ENCODE results near the gene LACC1. TPM values are rescaled to one million over a fixed set of nuclear protein-coding genes. Genes with fewer than 3 reads are reported as not detected.

The LACC1 gene
- total RNA-seq, 1 donor from 2014 or later = 2.1 TPM

- no peaks in the 10 kb centered on the region for H3K4me1 Mint-ChIP-seq
- DNase-seq (ENCODE audit: low spot score in 2 of 2, unreplicated experiment in 2 of 2) = no peak
- peaks cover 4% of the 10 kb centered on the region for H3K27me3 Mint-ChIP-seq (ENCODE audit: low read depth)
- no peak overlapping the region for H3K27ac Mint-ChIP-seq
- no peaks in the 10 kb centered on the region for H3K36me3 Mint-ChIP-seq
- TF ChIP-seq CTCF (IDR thresholded peaks at IDR 0.05; ENCODE audit: unreplicated experiment) = no peak
- H3K9me3 Mint-ChIP-seq = peaks cover 16% of the 10 kb centered on the region
- no peak overlapping the region for H3K4me3 Mint-ChIP-seq
Observed at GRCh38 chr13:43933378-43933777, 53.7 kb downstream of the LACC1 start.

- H3K27ac Mint-ChIP-seq = no peak overlapping the region
- no peak overlapping the region for H3K4me3 Mint-ChIP-seq
- H3K4me1 Mint-ChIP-seq = peaks cover 4% of the 10 kb centered on the region
- no peak for TF ChIP-seq CTCF (IDR thresholded peaks at IDR 0.05; ENCODE audit: unreplicated experiment)
- DNase-seq (ENCODE audit: low spot score in 2 of 2, unreplicated experiment in 2 of 2) = no peak
- no peaks in the 10 kb centered on the region for H3K36me3 Mint-ChIP-seq
- H3K27me3 Mint-ChIP-seq (ENCODE audit: low read depth) = peaks cover 4% of the 10 kb centered on the region
- H3K9me3 Mint-ChIP-seq = peaks cover 16% of the 10 kb centered on the region
Observed at GRCh38 chr13:43934273-43934672, 54.6 kb downstream of the LACC1 start.

- Mint-ChIP-seq H3K27me3 (ENCODE audit: low read depth) (peaks cover 4% of the 10 kb centered on the region), H3K4me3 (no peak overlapping the region), H3K4me1 (peaks cover 4% of the 10 kb centered on the region), H3K27ac (no peak overlapping the region), H3K9me3 (peaks cover 8% of the 10 kb centered on the region), H3K36me3 (no peaks in the 10 kb centered on the region)
- no peak for TF ChIP-seq CTCF (IDR thresholded peaks at IDR 0.05; ENCODE audit: unreplicated experiment)
- no peak for DNase-seq (ENCODE audit: low spot score in 2 of 2, unreplicated experiment in 2 of 2)
Observed at GRCh38 chr13:43935878-43936277, 56.2 kb downstream of the LACC1 start.

- Mint-ChIP-seq H3K27me3 (ENCODE audit: low read depth) (peaks cover 4% of the 10 kb centered on the region), H3K9me3 (peaks cover 8% of the 10 kb centered on the region), H3K4me3 (no peak overlapping the region), H3K27ac (no peak overlapping the region), H3K4me1 (peaks cover 4% of the 10 kb centered on the region), H3K36me3 (no peaks in the 10 kb centered on the region)
- TF ChIP-seq CTCF (IDR thresholded peaks at IDR 0.05; ENCODE audit: unreplicated experiment) = no peak
- DNase-seq (ENCODE audit: low spot score in 2 of 2, unreplicated experiment in 2 of 2) = no peak
Observed at GRCh38 chr13:43936647-43937046, 56.9 kb downstream of the LACC1 start.

GRCh38 chr13:43937839-43938238 lies 58.1 kb downstream of the LACC1 start:
- Mint-ChIP-seq H3K9me3 (peaks cover under 1% of the 10 kb centered on the region), H3K4me3 (no peak overlapping the region), H3K4me1 (peaks cover 4% of the 10 kb centered on the region), H3K36me3 (no peaks in the 10 kb centered on the region), H3K27me3 (ENCODE audit: low read depth) (peaks cover 4% of the 10 kb centered on the region), H3K27ac (no peak overlapping the region)
- no peak for TF ChIP-seq CTCF (IDR thresholded peaks at IDR 0.05; ENCODE audit: unreplicated experiment)
- no peak for DNase-seq (ENCODE audit: low spot score in 2 of 2, unreplicated experiment in 2 of 2)

- Mint-ChIP-seq H3K27me3 (ENCODE audit: low read depth) (peaks cover 3% of the 10 kb centered on the region), H3K27ac (no peak overlapping the region), H3K4me3 (no peak overlapping the region), H3K36me3 (no peaks in the 10 kb centered on the region), H3K9me3 (no peaks in the 10 kb centered on the region), H3K4me1 (peaks cover 4% of the 10 kb centered on the region)
- DNase-seq (ENCODE audit: low spot score in 2 of 2, unreplicated experiment in 2 of 2) = no peak
- no peak for TF ChIP-seq CTCF (IDR thresholded peaks at IDR 0.05; ENCODE audit: unreplicated experiment)
Observed at GRCh38 chr13:43938449-43938848, 58.7 kb downstream of the LACC1 start.

All from mesothelial cell of epicardium (in vitro differentiated cells).